ENCODE data around the gene OTUD1. TPM values are rescaled to one million over a fixed set of nuclear protein-coding genes. Genes with fewer than 3 reads are reported as not detected.

The OTUD1 gene
- total and polyA plus RNA-seq, 2 donors from 2014 or later: 14.1 to 27.1 TPM

DNA sequence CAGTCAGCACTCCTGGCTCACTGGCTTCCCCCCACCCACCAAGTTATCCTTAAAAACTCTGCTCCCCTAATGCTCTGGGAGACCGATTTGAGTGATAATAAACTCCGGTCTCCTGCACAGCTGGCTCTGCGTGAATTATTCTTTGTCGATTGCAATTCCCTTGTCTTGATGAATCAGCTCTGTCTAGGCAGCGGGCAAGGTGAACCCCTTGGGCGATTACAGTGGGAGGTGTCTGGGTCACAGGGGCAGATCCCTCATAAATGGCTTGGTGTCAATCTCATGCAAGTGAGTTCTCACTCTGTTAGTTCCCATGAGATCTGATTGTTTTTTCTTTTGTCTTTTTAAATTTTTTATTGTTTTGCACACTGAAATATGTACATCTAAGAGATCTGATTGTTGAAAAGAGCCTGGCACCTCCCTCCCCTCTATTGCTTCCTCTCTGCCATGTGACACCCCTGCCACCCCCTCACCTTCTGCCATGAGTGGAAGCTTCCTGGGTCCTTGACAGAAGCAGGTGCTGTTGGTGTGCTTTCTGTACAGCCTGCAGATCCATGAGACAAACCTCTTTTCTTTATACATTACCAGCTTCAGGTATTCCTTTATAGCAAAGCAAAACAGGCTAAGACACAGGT lies 20.5 kb downstream of the OTUD1 start:
- H3K4me3 ChIP-seq (ENCODE audit: low read length in 3 of 3): no peak overlapping the region
- no peak overlapping the region for H3K9ac ChIP-seq (ENCODE audit: low read length in 3 of 3)
- intact Hi-C loops (cut with DNase I): no loop called here
- DNase-seq: no peak
- no peaks in the 10 kb centered on the region for H3K4me1 ChIP-seq (ENCODE audit: control insufficient read depth in 2 of 3, insufficient read depth in 2 of 3, low read depth in 1 of 3, low read length in 3 of 3)
- H3K27me3 ChIP-seq (ENCODE audit: control insufficient read depth, insufficient read depth, low read length): no peaks in the 10 kb centered on the region
- no peak overlapping the region for H3K27ac ChIP-seq (ENCODE audit: low read depth in 2 of 2, low read length in 2 of 2)
- TF ChIP-seq, protein P1, sequence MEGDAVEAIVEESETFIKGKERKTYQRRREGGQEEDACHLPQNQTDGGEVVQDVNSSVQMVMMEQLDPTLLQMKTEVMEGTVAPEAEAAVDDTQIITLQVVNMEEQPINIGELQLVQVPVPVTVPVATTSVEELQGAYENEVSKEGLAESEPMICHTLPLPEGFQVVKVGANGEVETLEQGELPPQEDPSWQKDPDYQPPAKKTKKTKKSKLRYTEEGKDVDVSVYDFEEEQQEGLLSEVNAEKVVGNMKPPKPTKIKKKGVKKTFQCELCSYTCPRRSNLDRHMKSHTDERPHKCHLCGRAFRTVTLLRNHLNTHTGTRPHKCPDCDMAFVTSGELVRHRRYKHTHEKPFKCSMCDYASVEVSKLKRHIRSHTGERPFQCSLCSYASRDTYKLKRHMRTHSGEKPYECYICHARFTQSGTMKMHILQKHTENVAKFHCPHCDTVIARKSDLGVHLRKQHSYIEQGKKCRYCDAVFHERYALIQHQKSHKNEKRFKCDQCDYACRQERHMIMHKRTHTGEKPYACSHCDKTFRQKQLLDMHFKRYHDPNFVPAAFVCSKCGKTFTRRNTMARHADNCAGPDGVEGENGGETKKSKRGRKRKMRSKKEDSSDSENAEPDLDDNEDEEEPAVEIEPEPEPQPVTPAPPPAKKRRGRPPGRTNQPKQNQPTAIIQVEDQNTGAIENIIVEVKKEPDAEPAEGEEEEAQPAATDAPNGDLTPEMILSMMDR (IDR thresholded peaks at IDR 0.05; ENCODE audit: borderline replicate concordance, extremely low read depth, insufficient read depth): no peak
- FAIRE-seq: no peak
- H3K9me3 ChIP-seq (ENCODE audit: control insufficient read depth in 2 of 3, insufficient read depth in 1 of 3, low read length in 3 of 3): no peaks in the 10 kb centered on the region
- H3K36me3 ChIP-seq (ENCODE audit: control insufficient read depth in 2 of 3, insufficient read depth in 3 of 3, low read length in 3 of 3): no peaks in the 10 kb centered on the region

GRCh38 chr10:23461557-23461956 lies 22.7 kb downstream of the OTUD1 start:
- H3K27ac ChIP-seq (ENCODE audit: low read depth in 2 of 2, low read length in 2 of 2): no peak overlapping the region
- FAIRE-seq (no peak), DNase-seq (no peak)
- TF ChIP-seq, protein P1 (IDR thresholded peaks at IDR 0.05; ENCODE audit: borderline replicate concordance, extremely low read depth, insufficient read depth): no peak
- no peaks in the 10 kb centered on the region for H3K4me1 ChIP-seq (ENCODE audit: control insufficient read depth in 2 of 3, insufficient read depth in 2 of 3, low read depth in 1 of 3, low read length in 3 of 3)
- H3K36me3 ChIP-seq (ENCODE audit: control insufficient read depth in 2 of 3, insufficient read depth in 3 of 3, low read length in 3 of 3): no peaks in the 10 kb centered on the region
- H3K9me3 ChIP-seq (ENCODE audit: control insufficient read depth in 2 of 3, insufficient read depth in 1 of 3, low read length in 3 of 3): no peaks in the 10 kb centered on the region
- H3K9ac ChIP-seq (ENCODE audit: low read length in 3 of 3): no peak overlapping the region
- intact Hi-C loops (cut with DNase I): no loop called here
- H3K4me3 ChIP-seq (ENCODE audit: low read length in 3 of 3): no peak overlapping the region
- no peaks in the 10 kb centered on the region for H3K27me3 ChIP-seq (ENCODE audit: control insufficient read depth, insufficient read depth, low read length)

- DNase-seq (no peak), FAIRE-seq (no peak)
- Histone ChIP-seq H3K36me3 (ENCODE audit: control insufficient read depth in 2 of 3, insufficient read depth in 3 of 3, low read length in 3 of 3) (no peaks in the 10 kb centered on the region), H3K9me3 (ENCODE audit: control insufficient read depth in 2 of 3, insufficient read depth in 1 of 3, low read length in 3 of 3) (no peaks in the 10 kb centered on the region), H3K9ac (ENCODE audit: low read length in 3 of 3) (no peak overlapping the region), H3K27me3 (ENCODE audit: control insufficient read depth, insufficient read depth, low read length) (no peaks in the 10 kb centered on the region), H3K4me3 (ENCODE audit: low read length in 3 of 3) (no peak overlapping the region), H3K4me1 (ENCODE audit: control insufficient read depth in 2 of 3, insufficient read depth in 2 of 3, low read depth in 1 of 3, low read length in 3 of 3) (no peaks in the 10 kb centered on the region), H3K27ac (ENCODE audit: low read depth in 2 of 2, low read length in 2 of 2) (no peak overlapping the region)
- TF ChIP-seq, protein P1 (IDR thresholded peaks at IDR 0.05; ENCODE audit: borderline replicate concordance, extremely low read depth, insufficient read depth): no peak
- intact Hi-C loops (cut with DNase I): no loop called here
Observed at GRCh38 chr10:23467012-23467411, 28.1 kb downstream of the OTUD1 start.

GRCh38 chr10:23467548-23467947 lies 28.7 kb downstream of the OTUD1 start:
- Histone ChIP-seq H3K27ac (ENCODE audit: low read depth in 2 of 2, low read length in 2 of 2) (no peak overlapping the region), H3K4me3 (ENCODE audit: low read length in 3 of 3) (no peak overlapping the region), H3K4me1 (ENCODE audit: control insufficient read depth in 2 of 3, insufficient read depth in 2 of 3, low read depth in 1 of 3, low read length in 3 of 3) (no peaks in the 10 kb centered on the region), H3K9me3 (ENCODE audit: control insufficient read depth in 2 of 3, insufficient read depth in 1 of 3, low read length in 3 of 3) (no peaks in the 10 kb centered on the region), H3K36me3 (ENCODE audit: control insufficient read depth in 2 of 3, insufficient read depth in 3 of 3, low read length in 3 of 3) (no peaks in the 10 kb centered on the region), H3K9ac (ENCODE audit: low read length in 3 of 3) (no peak overlapping the region), H3K27me3 (ENCODE audit: control insufficient read depth, insufficient read depth, low read length) (no peaks in the 10 kb centered on the region)
- intact Hi-C loops (cut with DNase I): no loop called here
- no peak for DNase-seq
- TF ChIP-seq, protein P1 (IDR thresholded peaks at IDR 0.05; ENCODE audit: borderline replicate concordance, extremely low read depth, insufficient read depth): no peak
- no peak for FAIRE-seq

All from kidney (tissue), 14 donors.